BE2C (cell line): Measurements from ENCODE around the gene JPH3.

Source experiments
- DNase-seq: peaks from one replicate; pipeline ENCODE4 v3.0.0-alpha.2; 2020
- H3K27me3 ChIP-seq: fragments of 250-450 bp; sonication (Bioruptor Pico); 2 replicates; pipeline ENCODE4 v1.5.1; 2020; ENCODE audit warnings: mild to moderate bottlenecking
- H3K36me3 ChIP-seq: fragments of 250-450 bp; sonication (Bioruptor Pico); 2 replicates; pipeline ENCODE4 v1.5.1; 2020; ENCODE audit warnings: mild to moderate bottlenecking
- H3K4me1 ChIP-seq: fragments of 250-450 bp; sonication (Bioruptor Pico); 2 replicates; pipeline ENCODE4 v1.5.1; 2020
- H3K4me3 ChIP-seq: 2 replicates; pipeline ENCODE4 v1.5.1; 2011; ENCODE audit warnings: low read depth, low read length
- H3K9me3 ChIP-seq: fragments of 250-450 bp; sonication (Bioruptor Pico); 2 replicates; pipeline ENCODE4 v1.5.1; 2020
- CTCF ChIP-seq: IDR thresholded peaks from 2 replicates; pipeline ENCODE4 v1.5.1; 2012; ENCODE audit warnings: mild to moderate bottlenecking, low read depth, low read length

Gene JPH3

GRCh38 chr16:87603684-87604633 lies 1.7 kb downstream of the JPH3 start:
- Histone ChIP-seq H3K9me3 (no peaks in the 10 kb centered on the region), H3K4me3 (peak overlapping the region; percentile 40), H3K4me1 (no peaks in the 10 kb centered on the region), H3K27me3 (peaks cover 74% of the 10 kb centered on the region), H3K36me3 (no peaks in the 10 kb centered on the region)
- DNase-seq, result no peak
- TF ChIP-seq CTCF, result no peak

GRCh38 chr16:87604634-87605111 lies 2.4 kb downstream of the JPH3 start:
- no peaks in the 10 kb centered on the region for H3K9me3 ChIP-seq
- no peaks in the 10 kb centered on the region for H3K36me3 ChIP-seq
- H3K27me3 ChIP-seq, result peaks cover 67% of the 10 kb centered on the region
- no peak for TF ChIP-seq CTCF
- peak; percentile 32 for DNase-seq
- peak overlapping the region; percentile 40 for H3K4me3 ChIP-seq
- no peaks in the 10 kb centered on the region for H3K4me1 ChIP-seq

GRCh38 chr16:87607223-87607622 lies 4.9 kb downstream of the JPH3 start:
- no peak for TF ChIP-seq CTCF
- peaks cover 45% of the 10 kb centered on the region for H3K27me3 ChIP-seq

GRCh38 chr16:87607871-87608270 lies 5.6 kb downstream of the JPH3 start:
- H3K27me3 ChIP-seq, result peaks cover 44% of the 10 kb centered on the region
- no peaks in the 10 kb centered on the region for H3K4me1 ChIP-seq
- no peak for DNase-seq
- no peak overlapping the region for H3K4me3 ChIP-seq
- H3K9me3 ChIP-seq, result no peaks in the 10 kb centered on the region
- no peaks in the 10 kb centered on the region for H3K36me3 ChIP-seq
- TF ChIP-seq CTCF, result no peak

More at GRCh38 chr16:87607223-87607622, 4.9 kb downstream of the JPH3 start:
- Histone ChIP-seq H3K36me3 (no peaks in the 10 kb centered on the region), H3K4me3 (no peak overlapping the region), H3K4me1 (no peaks in the 10 kb centered on the region), H3K9me3 (no peaks in the 10 kb centered on the region)
- no peak for DNase-seq

- no peak for DNase-seq
- H3K4me1 ChIP-seq, result no peaks in the 10 kb centered on the region
- no peaks in the 10 kb centered on the region for H3K9me3 ChIP-seq
- no peaks in the 10 kb centered on the region for H3K36me3 ChIP-seq
- H3K4me3 ChIP-seq, result no peak overlapping the region
- H3K27me3 ChIP-seq, result peaks cover 38% of the 10 kb centered on the region
- TF ChIP-seq CTCF, result no peak
These were observed 6.2 kb downstream of the JPH3 start for GRCh38 chr16:87608400-87608985.

- Histone ChIP-seq H3K36me3 (no peaks in the 10 kb centered on the region), H3K4me3 (no peak overlapping the region), H3K4me1 (no peaks in the 10 kb centered on the region), H3K27me3 (peaks cover 23% of the 10 kb centered on the region), H3K9me3 (no peaks in the 10 kb centered on the region)
- DNase-seq, result no peak
- TF ChIP-seq CTCF, result no peak
These were observed 7.7 kb downstream of the JPH3 start for GRCh38 chr16:87610026-87610425.
